Neural cell (in vitro differentiated cells): Measurements from ENCODE around the gene TOR4A. TPM values are rescaled to one million over a fixed set of nuclear protein-coding genes. Genes with fewer than 3 reads are reported as not detected.

Source experiments
- H2AFZ ChIP-seq: fragments of 200-600, 300-800 bp; sonication (generic), shearing (Covaris generic); 2 replicates; pipeline ENCODE4 v1.6.0; 2014; ENCODE audit warnings: low read depth, mild to moderate bottlenecking, antibody characterized with exemption, low read length, moderate library complexity
- H3F3A ChIP-seq: fragments of 200-600 bp; shearing (Covaris generic); 2 replicates; pipeline ENCODE4 v1.6.1; 2016; ENCODE audit warnings: mild to moderate bottlenecking, moderate library complexity, mixed read lengths, antibody characterized with exemption, low read length; ENCODE audit not compliant: insufficient read depth, poor library complexity, severe bottlenecking
- H3K27ac ChIP-seq: fragments of 200-600, 300-800 bp; sonication (generic), shearing (Covaris generic); 2 replicates; pipeline ENCODE4 v1.5.1; 2014; ENCODE audit warnings: mild to moderate bottlenecking, low read length, moderate library complexity
- H3K27me3 ChIP-seq: fragments of 300-800, 200-600 bp; sonication (generic), shearing (Covaris generic); 2 replicates; pipeline ENCODE4 v1.6.0; 2014; ENCODE audit warnings: mild to moderate bottlenecking, low read depth, low read length, moderate library complexity; ENCODE audit not compliant: insufficient read depth
- H3K36me3 ChIP-seq: fragments of 300-800, 200-600 bp; sonication (generic), shearing (Covaris generic); 2 replicates; pipeline ENCODE4 v1.5.1; 2014; ENCODE audit warnings: mild to moderate bottlenecking, antibody characterized with exemption, low read length, moderate library complexity; ENCODE audit not compliant: insufficient read depth
- H3K4me2 ChIP-seq: fragments of 300-800, 200-600 bp; sonication (generic), shearing (Covaris generic); 2 replicates; pipeline ENCODE4 v1.6.0; 2014; ENCODE audit warnings: mild to moderate bottlenecking, low read length
- H3K4me3 ChIP-seq: fragments of 300-800, 200-600 bp; sonication (generic), shearing (Covaris generic); 2 replicates; pipeline ENCODE4 v1.5.1; 2014; ENCODE audit warnings: mild to moderate bottlenecking, low read length, moderate library complexity
- H3K79me2 ChIP-seq: fragments of 200-600 bp; shearing (Covaris generic); replicated peaks from 2 replicates; pipeline ENCODE4 v1.6.0; 2014; ENCODE audit warnings: mild to moderate bottlenecking, low read length, moderate library complexity; ENCODE audit not compliant: insufficient read depth
- H3K9ac ChIP-seq: fragments of 300-800, 200-600 bp; sonication (generic), shearing (Covaris generic); 2 replicates; pipeline ENCODE4 v1.6.1; 2016; ENCODE audit warnings: mild to moderate bottlenecking, low read length, mixed read lengths
- H3K9me2 ChIP-seq: fragments of 200-600 bp; shearing (Covaris generic); 2 replicates; pipeline ENCODE4 v1.6.1; 2016; ENCODE audit warnings: mild to moderate bottlenecking, low read length, mixed read lengths; ENCODE audit not compliant: insufficient read depth
- H3K9me3 ChIP-seq: fragments of 200-600, 300-800 bp; sonication (generic), shearing (Covaris generic); 2 replicates; pipeline ENCODE4 v1.6.1; 2016; ENCODE audit warnings: mild to moderate bottlenecking, mixed run types, low read length, moderate library complexity, mixed read lengths
- H4K20me1 ChIP-seq: fragments of 200-600 bp; shearing (Covaris generic); 2 replicates; pipeline ENCODE4 v1.6.1; 2016; ENCODE audit warnings: mild to moderate bottlenecking, mixed run types; ENCODE audit not compliant: insufficient read depth
- EP300 ChIP-seq: fragments of 450-650 bp; conservative IDR thresholded peaks from 2 replicates; pipeline ENCODE4 v1.6.1; 2014; ENCODE audit warnings: antibody characterized with exemption, mild to moderate bottlenecking, moderate library complexity; ENCODE audit not compliant: poor library complexity, severe bottlenecking
- EZH2 ChIP-seq: fragments of 200-600, 300-800 bp; shearing (Covaris generic), sonication (generic); IDR thresholded peaks from 2 replicates; pipeline ENCODE4 v1.6.1; 2014; ENCODE audit warnings: antibody characterized with exemption, low read length, borderline replicate concordance, mild to moderate bottlenecking; ENCODE audit not compliant: insufficient read depth, poor library complexity, severe bottlenecking
- MXI1 ChIP-seq: fragments of 450-650 bp; conservative IDR thresholded peaks from 2 replicates; pipeline ENCODE4 v1.6.1; 2014; ENCODE audit warnings: antibody characterized with exemption, mild to moderate bottlenecking; ENCODE audit not compliant: poor library complexity, severe bottlenecking
- POLR2AphosphoS5 ChIP-seq: IDR thresholded peaks from 2 replicates; pipeline ENCODE4 v1.6.1; 2012
- RAD21 ChIP-seq: fragments of 450-650 bp; conservative IDR thresholded peaks from 2 replicates; pipeline ENCODE4 v1.6.1; 2014; ENCODE audit warnings: antibody characterized with exemption, mild to moderate bottlenecking, moderate library complexity
- SMC3 ChIP-seq: fragments of 450-650 bp; conservative IDR thresholded peaks from 2 replicates; pipeline ENCODE4 v1.6.1; 2014; ENCODE audit warnings: antibody characterized with exemption, mild to moderate bottlenecking, moderate library complexity; ENCODE audit not compliant: poor library complexity
- TAF1 ChIP-seq: IDR thresholded peaks from 2 replicates; pipeline ENCODE4 v1.6.1; 2012; ENCODE audit warnings: low read depth
- polyA plus RNA-seq: library from polyadenylated mRNA; depleted of rRNA; stranded (reverse); fragments of >200 nt; gene quantifications from 2 replicates; pipeline ENCODE4 v1.2.3, GENCODE V29; 2014
- TF ChIP-seq, protein P1 (sequence below): IDR thresholded peaks from 2 replicates; pipeline ENCODE4 v1.6.1; 2012; ENCODE audit warnings: borderline replicate concordance
- TF ChIP-seq, protein P2 (sequence below): fragments of 450-650 bp; IDR thresholded peaks from 2 replicates; pipeline ENCODE4 v1.5.1; 2014; ENCODE audit warnings: antibody characterized with exemption, mild to moderate bottlenecking, moderate library complexity; ENCODE audit not compliant: poor library complexity, severe bottlenecking

TOR4A gene
- polyA plus RNA-seq, 1 donor from 2014 or later, result 0.50 TPM

DNA sequence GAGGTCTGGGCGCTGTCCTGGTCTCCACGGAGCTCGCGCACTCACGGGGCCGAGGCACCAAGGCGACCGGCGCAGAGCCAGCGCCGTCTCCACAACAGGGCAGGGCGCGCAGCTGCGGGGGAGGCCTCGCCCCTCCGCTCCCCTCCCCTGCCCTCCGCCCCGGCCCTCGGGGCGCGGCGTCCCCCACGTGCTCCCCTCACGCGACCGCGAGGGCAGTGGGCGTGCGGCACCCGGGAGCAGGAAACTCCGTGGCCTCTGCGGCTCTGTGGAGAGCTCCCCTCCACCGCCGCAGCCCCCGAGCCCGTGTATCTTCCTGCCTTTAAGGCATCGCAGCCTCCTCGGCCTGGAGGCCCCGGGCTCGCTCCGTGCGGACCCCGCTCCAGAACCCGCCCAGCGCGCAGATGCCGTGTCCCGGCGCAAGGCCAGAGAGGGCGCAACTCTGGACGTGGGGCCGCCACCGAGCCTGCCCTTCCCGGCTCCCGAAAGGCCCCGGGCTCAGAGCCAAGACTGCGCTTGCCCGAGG is 37.1 kb upstream of the TOR4A start:
- peak overlapping the region; percentile 62 for H3K4me2 ChIP-seq
- no peaks in the 10 kb centered on the region for H3K9me2 ChIP-seq
- no peaks in the 10 kb centered on the region for H4K20me1 ChIP-seq
- H3F3A ChIP-seq, result no peaks in the 10 kb centered on the region
- peak overlapping the region; percentile 80 for H2AFZ ChIP-seq
- peaks cover 14% of the 10 kb centered on the region for H3K79me2 ChIP-seq
- H3K9ac ChIP-seq, result peak overlapping the region; percentile 90
- TF ChIP-seq, protein P1, sequence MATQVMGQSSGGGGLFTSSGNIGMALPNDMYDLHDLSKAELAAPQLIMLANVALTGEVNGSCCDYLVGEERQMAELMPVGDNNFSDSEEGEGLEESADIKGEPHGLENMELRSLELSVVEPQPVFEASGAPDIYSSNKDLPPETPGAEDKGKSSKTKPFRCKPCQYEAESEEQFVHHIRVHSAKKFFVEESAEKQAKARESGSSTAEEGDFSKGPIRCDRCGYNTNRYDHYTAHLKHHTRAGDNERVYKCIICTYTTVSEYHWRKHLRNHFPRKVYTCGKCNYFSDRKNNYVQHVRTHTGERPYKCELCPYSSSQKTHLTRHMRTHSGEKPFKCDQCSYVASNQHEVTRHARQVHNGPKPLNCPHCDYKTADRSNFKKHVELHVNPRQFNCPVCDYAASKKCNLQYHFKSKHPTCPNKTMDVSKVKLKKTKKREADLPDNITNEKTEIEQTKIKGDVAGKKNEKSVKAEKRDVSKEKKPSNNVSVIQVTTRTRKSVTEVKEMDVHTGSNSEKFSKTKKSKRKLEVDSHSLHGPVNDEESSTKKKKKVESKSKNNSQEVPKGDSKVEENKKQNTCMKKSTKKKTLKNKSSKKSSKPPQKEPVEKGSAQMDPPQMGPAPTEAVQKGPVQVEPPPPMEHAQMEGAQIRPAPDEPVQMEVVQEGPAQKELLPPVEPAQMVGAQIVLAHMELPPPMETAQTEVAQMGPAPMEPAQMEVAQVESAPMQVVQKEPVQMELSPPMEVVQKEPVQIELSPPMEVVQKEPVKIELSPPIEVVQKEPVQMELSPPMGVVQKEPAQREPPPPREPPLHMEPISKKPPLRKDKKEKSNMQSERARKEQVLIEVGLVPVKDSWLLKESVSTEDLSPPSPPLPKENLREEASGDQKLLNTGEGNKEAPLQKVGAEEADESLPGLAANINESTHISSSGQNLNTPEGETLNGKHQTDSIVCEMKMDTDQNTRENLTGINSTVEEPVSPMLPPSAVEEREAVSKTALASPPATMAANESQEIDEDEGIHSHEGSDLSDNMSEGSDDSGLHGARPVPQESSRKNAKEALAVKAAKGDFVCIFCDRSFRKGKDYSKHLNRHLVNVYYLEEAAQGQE, result no peak
- TF ChIP-seq POLR2AphosphoS5 (peak; percentile 75), EP300 (peak; percentile 16), MXI1 (peak; percentile 91)
- H3K4me3 ChIP-seq, result peak overlapping the region; percentile 96
- no peaks in the 10 kb centered on the region for H3K27me3 ChIP-seq
- no peaks in the 10 kb centered on the region for H3K9me3 ChIP-seq
- peak overlapping the region; percentile 89 for H3K27ac ChIP-seq
- H3K36me3 ChIP-seq, result no peaks in the 10 kb centered on the region

DNA sequence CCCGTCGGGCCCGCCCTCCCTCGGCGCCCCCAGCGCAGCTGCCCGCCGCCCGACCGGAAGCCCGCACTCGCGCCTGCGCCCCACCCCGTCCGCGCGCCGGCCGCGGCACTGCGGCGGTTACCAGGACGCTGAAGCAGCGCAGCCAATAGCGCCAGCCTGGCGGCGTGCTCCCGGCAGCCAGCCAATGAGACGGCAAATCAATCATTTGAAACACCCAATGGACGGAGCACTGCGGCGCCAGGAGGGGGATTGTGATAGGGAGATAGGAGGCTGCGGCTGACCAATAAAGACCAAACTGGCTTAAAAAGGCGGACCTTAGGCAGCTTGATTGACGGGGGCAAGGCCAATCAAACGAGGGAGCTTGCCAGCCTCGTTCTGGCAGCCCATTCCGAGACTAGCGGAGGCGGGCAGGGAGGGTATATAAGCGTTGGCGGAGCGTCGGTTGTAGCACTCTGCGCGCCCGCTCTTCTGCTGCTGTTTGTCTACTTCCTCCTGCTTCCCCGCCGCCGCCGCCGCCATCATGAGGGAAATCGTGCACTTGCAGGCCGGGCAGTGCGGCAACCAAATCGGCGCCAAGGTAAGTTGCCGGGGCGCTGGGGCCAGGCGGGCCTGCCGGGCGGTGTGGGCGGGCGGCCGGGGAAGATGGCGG is 36.6 kb upstream of the TOR4A start, which contains the start of gene TUBB4B:
Gene TUBB4B, plus strand, starts transcription at position 447 of the 649 bp plus-strand sequence. Its CDS starts 74 bp downstream, at position 521.
- Histone ChIP-seq H3K4me3 (peak within 1 kb of the TSS; percentile 96), H2AFZ (peak within 1 kb of the TSS; percentile 80), H3F3A (no peaks in the 10 kb centered on the region), H3K9me2 (no peaks in the 10 kb centered on the region), H3K27me3 (no peaks in the 10 kb centered on the region), H3K79me2 (peaks cover 14% of the 10 kb centered on the region), H4K20me1 (no peaks in the 10 kb centered on the region), H3K9me3 (no peaks in the 10 kb centered on the region), H3K4me2 (peak within 1 kb of the TSS; percentile 78), H3K9ac (peak within 1 kb of the TSS; percentile 90), H3K27ac (peak within 1 kb of the TSS; percentile 89), H3K36me3 (no peaks in the 10 kb centered on the region)
- TF ChIP-seq SMC3, result no peak
- peak; percentile 38 for TF ChIP-seq MXI1
- TF ChIP-seq, protein P2, sequence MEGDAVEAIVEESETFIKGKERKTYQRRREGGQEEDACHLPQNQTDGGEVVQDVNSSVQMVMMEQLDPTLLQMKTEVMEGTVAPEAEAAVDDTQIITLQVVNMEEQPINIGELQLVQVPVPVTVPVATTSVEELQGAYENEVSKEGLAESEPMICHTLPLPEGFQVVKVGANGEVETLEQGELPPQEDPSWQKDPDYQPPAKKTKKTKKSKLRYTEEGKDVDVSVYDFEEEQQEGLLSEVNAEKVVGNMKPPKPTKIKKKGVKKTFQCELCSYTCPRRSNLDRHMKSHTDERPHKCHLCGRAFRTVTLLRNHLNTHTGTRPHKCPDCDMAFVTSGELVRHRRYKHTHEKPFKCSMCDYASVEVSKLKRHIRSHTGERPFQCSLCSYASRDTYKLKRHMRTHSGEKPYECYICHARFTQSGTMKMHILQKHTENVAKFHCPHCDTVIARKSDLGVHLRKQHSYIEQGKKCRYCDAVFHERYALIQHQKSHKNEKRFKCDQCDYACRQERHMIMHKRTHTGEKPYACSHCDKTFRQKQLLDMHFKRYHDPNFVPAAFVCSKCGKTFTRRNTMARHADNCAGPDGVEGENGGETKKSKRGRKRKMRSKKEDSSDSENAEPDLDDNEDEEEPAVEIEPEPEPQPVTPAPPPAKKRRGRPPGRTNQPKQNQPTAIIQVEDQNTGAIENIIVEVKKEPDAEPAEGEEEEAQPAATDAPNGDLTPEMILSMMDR, result no peak
- TF ChIP-seq RAD21, result no peak
- TF ChIP-seq, protein P1, result peak; percentile 99
- TF ChIP-seq EZH2, result no peak
- no peak for TF ChIP-seq EP300
- peak; percentile 100 for TF ChIP-seq POLR2AphosphoS5
- TF ChIP-seq TAF1, result peak; percentile 99
